ENCODE measurements around the gene ELFN1.
A peak's percentile ranks its signal among the peaks of the same experiment; 100 is the strongest.

Gene ELFN1

DNA sequence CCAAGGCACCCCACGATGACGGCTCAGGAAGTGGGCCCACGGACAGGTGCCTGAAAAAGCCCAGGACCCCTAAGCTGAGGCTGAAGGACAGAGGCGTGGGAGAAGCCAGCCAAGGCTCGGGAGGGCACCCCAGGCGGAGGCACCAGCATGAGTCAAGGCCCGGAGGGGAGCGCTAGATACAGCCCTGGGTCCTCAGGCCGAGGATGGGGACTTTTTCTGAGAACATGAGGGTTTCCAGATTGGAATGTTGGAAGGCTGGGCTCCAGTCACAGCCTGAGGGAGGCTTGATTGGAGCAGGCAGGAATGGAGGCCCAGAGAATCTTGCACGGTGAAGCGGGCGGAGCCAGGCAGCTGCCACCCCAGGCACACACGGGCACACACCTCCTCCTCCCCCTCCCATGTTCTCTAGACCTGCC, 19.0 kb upstream of the ELFN1 start:
- H3K36me3 ChIP-seq (ENCODE audit: insufficient read depth, low read length), result no peaks in the 10 kb centered on the region
- no peaks in the 10 kb centered on the region; the same call in 1 of the 2 replicates for H3K4me1 ChIP-seq (ENCODE audit: insufficient read depth, low read length)
- no peak overlapping the region for H3K4me3 ChIP-seq (ENCODE audit: low read length)
- H3K27me3 ChIP-seq (ENCODE audit: insufficient read depth, low read length), result no peaks in the 10 kb centered on the region; the same call in 1 of the 2 replicates
- WGBS, result 85% methylated on average over 13 of the region's 13 CpGs
- no peak overlapping the region for H3K27ac ChIP-seq (ENCODE audit: low read depth, low read length)
- no peak overlapping the region for H3K9ac ChIP-seq (ENCODE audit: low read depth, low read length)
- H3K9me3 ChIP-seq (ENCODE audit: insufficient read depth, low read depth, low read length), result no peaks in the 10 kb centered on the region

DNA sequence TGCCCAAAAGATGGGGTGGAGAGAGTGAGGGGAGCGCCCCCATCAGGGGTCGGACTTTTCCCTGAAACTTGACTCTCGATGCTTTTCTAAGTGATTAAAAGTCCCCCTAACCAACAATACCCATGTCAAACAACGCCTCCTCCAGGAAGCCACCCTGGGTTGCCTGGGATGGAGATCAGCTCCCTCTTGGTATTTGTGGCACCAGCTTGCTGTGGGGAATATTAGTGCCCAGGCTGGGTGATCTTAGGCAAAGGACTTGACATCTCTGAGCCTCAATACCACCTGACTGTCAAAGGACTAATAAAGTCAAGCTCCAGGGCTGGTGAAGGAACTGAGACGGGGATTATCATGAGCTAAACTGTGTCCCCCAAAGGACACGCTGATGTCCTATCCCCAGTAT, 18.2 kb upstream of the ELFN1 start:
- no peak overlapping the region for H3K4me3 ChIP-seq (ENCODE audit: low read length)
- no peaks in the 10 kb centered on the region; the same call in 1 of the 2 replicates for H3K4me1 ChIP-seq (ENCODE audit: insufficient read depth, low read length)
- no peaks in the 10 kb centered on the region for H3K9me3 ChIP-seq (ENCODE audit: insufficient read depth, low read depth, low read length)
- H3K36me3 ChIP-seq (ENCODE audit: insufficient read depth, low read length), result no peaks in the 10 kb centered on the region
- no peak overlapping the region for H3K9ac ChIP-seq (ENCODE audit: low read depth, low read length)
- H3K27ac ChIP-seq (ENCODE audit: low read depth, low read length), result no peak overlapping the region
- no peaks in the 10 kb centered on the region; the same call in 1 of the 2 replicates for H3K27me3 ChIP-seq (ENCODE audit: insufficient read depth, low read length)
- whole genome bisulfite sequencing, result 83% methylated on average over 6 of the region's 6 CpGs

DNA sequence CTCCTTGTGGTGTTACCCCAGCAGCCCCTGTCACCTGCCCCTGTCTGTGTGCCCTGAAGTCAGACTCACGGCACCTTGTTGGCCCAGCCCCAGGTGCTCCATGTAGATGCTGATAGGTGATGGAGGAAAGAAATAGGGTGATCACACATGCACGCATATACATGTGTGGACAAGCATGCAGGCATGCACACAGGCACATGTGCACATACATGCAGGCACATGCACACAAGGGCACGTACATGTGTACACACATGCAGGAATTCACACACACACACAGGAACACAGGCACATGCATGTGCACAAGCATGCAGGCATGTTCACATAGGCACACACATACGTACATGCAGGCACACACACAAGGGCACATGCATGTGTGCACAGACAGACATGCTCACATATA, 16.6 kb upstream of the ELFN1 start:
- Histone ChIP-seq H3K27ac (ENCODE audit: low read depth, low read length) (no peak overlapping the region), H3K4me3 (ENCODE audit: low read length) (no peak overlapping the region), H3K9ac (ENCODE audit: low read depth, low read length) (no peak overlapping the region), H3K4me1 (ENCODE audit: insufficient read depth, low read length) (no peaks in the 10 kb centered on the region; the same call in 1 of the 2 replicates), H3K36me3 (ENCODE audit: insufficient read depth, low read length) (no peaks in the 10 kb centered on the region), H3K9me3 (ENCODE audit: insufficient read depth, low read depth, low read length) (no peaks in the 10 kb centered on the region), H3K27me3 (ENCODE audit: insufficient read depth, low read length) (no peaks in the 10 kb centered on the region; the same call in 1 of the 2 replicates)
- 93% methylated on average over 4 of the region's 4 CpGs for WGBS

DNA sequence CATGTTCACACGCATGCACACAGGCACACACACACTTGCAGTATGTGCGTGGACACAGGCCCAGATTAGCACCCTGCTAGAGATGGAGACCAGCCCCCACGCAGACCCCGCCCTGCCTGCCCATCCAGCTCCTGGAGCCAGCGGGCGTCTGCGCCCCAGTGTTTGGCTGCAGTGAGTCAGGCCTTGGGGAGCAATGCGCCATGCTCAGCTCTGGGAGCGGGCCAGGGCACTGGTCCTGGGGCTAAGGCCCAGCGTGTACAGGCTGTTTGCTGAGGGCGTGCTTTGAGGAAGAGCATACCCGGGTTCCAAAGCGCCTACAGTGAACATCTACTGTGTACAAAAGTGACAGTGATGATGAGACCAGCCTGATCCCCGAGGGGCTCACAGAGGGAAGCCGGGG, 16.0 kb upstream of the ELFN1 start:
- 96% methylated on average over 15 of the region's 15 CpGs for WGBS
- no peaks in the 10 kb centered on the region for H3K36me3 ChIP-seq (ENCODE audit: insufficient read depth, low read length)
- H3K9me3 ChIP-seq (ENCODE audit: insufficient read depth, low read depth, low read length), result no peaks in the 10 kb centered on the region
- H3K27me3 ChIP-seq (ENCODE audit: insufficient read depth, low read length), result no peaks in the 10 kb centered on the region
- no peaks in the 10 kb centered on the region; the same call in 1 of the 2 replicates for H3K4me1 ChIP-seq (ENCODE audit: insufficient read depth, low read length)
- H3K4me3 ChIP-seq (ENCODE audit: low read length), result no peak overlapping the region
- no peak overlapping the region for H3K9ac ChIP-seq (ENCODE audit: low read depth, low read length)
- H3K27ac ChIP-seq (ENCODE audit: low read depth, low read length), result no peak overlapping the region

DNA sequence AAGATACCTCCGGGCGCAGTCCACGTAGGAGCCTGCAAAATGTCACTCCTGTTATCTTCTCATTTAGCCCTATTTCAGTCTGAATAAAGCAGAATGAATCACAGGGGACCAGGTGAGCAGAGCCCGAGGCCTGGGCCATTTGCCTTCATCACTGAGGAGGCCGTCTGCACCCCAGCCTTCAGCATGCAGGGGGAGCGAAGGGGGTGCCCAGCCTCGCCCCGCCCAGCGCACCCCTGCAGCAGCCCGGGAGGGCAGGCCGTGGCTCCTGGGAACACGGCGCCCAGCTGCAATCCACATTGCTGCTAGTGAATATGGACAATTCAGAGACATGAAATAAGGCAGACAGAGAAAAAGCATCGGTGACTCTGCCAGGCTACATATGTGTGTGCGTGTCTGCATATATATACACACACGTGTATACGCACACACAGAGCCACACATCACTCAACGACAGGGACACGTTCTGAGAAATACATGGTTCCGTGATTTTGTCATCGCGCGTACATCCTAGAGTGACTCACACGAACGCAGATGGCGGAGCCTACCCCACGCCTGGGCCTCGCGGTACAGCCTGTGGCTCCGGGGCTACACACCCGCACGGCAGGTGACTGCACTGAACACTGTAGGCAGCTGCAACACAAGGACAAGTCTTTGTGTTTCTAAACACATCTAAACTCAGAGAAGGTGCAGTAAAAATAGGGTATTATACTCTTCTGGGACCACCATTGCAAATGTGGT, 15.2 kb upstream of the ELFN1 start:
- H3K4me3 ChIP-seq (ENCODE audit: low read length), result no peak overlapping the region
- no peaks in the 10 kb centered on the region for H3K36me3 ChIP-seq (ENCODE audit: insufficient read depth, low read length)
- no peaks in the 10 kb centered on the region for H3K9me3 ChIP-seq (ENCODE audit: insufficient read depth, low read depth, low read length)
- no peaks in the 10 kb centered on the region; the same call in 1 of the 2 replicates for H3K4me1 ChIP-seq (ENCODE audit: insufficient read depth, low read length)
- no peak overlapping the region for H3K9ac ChIP-seq (ENCODE audit: low read depth, low read length)
- 93% methylated on average over 32 of the region's 32 CpGs for WGBS
- no peaks in the 10 kb centered on the region for H3K27me3 ChIP-seq (ENCODE audit: insufficient read depth, low read length)
- no peak overlapping the region for H3K27ac ChIP-seq (ENCODE audit: low read depth, low read length)

DNA sequence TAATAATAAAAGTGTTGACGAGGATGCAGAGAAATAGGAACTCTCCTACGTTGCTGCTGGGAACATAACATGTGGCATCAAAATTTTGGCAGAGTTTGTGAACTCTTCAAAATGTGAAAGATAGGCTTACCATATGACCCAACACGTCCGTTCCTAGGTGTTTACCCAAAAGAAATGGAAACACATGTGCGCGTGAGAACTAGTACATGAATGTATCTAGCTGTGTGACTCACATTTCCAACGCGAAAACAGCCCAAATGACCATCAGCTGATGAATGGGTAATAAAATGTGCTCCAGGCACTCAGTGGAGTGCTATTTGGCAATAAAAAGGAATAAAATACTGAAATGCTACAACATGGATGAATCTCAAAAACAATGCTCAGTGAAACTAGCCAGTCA, 10.4 kb upstream of the ELFN1 start:
- no peak overlapping the region for H3K27ac ChIP-seq (ENCODE audit: low read depth, low read length)
- no peak overlapping the region for H3K9ac ChIP-seq (ENCODE audit: low read depth, low read length)
- peaks cover 31% of the 10 kb centered on the region for H3K27me3 ChIP-seq (ENCODE audit: insufficient read depth, low read length)
- no peak overlapping the region for H3K4me3 ChIP-seq (ENCODE audit: low read length)
- WGBS, result 93% methylated on average over 8 of the region's 8 CpGs
- H3K9me3 ChIP-seq (ENCODE audit: insufficient read depth, low read depth, low read length), result no peaks in the 10 kb centered on the region
- H3K4me1 ChIP-seq (ENCODE audit: insufficient read depth, low read length), result 0 out of 2 replicates have a peak, but pooled peaks cover 4% of the 10 kb centered on the region
- no peaks in the 10 kb centered on the region for H3K36me3 ChIP-seq (ENCODE audit: insufficient read depth, low read length)

DNA sequence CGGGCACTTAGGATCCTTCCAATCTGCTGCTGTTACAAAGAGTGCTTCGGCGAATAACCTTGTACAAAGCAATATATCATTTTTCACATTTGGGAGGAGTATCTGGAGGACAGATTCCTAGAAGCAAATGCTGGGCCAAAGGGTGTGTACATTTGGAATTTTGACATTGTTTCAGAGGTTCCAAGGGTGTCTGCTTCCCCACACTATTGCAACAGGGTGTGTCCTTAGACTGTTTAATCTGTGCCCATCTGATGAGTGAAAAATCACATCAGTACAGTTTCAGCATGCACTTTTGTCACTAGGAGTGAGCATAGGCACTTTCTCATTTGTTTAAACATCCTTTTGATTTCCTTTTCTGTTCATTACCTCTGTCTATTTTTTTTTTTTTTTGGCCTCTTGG, 8.6 kb upstream of the ELFN1 start:
- Histone ChIP-seq H3K4me1 (ENCODE audit: insufficient read depth, low read length) (0 out of 2 replicates have a peak, but pooled peaks cover 4% of the 10 kb centered on the region), H3K36me3 (ENCODE audit: insufficient read depth, low read length) (no peaks in the 10 kb centered on the region), H3K27ac (ENCODE audit: low read depth, low read length) (no peak overlapping the region), H3K9me3 (ENCODE audit: insufficient read depth, low read depth, low read length) (no peaks in the 10 kb centered on the region), H3K9ac (ENCODE audit: low read depth, low read length) (no peak overlapping the region), H3K4me3 (ENCODE audit: low read length) (no peak overlapping the region), H3K27me3 (ENCODE audit: insufficient read depth, low read length) (peaks cover 45% of the 10 kb centered on the region)
- 100% methylated on average over 2 of the region's 3 CpGs for WGBS

DNA sequence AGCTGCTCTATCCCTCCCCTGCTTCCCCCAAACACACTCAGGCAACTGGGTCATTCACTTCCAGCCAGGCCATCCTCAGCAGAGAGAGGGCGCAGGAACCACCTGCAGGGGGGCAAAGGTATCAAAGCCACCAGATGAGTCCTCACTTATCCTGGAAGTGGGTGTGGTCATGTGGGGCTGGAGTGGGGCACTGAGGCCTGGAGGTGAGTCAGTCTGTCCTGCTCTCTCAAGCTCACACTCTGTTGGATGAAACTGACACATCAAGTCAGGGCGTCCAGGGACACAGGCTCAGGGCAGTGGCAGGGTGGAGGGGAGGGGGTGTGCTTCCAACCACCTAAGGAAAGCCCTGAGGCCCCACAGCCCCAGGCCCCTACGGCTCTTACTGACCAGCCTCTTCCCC, 8.0 kb upstream of the ELFN1 start:
- no peak overlapping the region for H3K4me3 ChIP-seq (ENCODE audit: low read length)
- no peaks in the 10 kb centered on the region for H3K9me3 ChIP-seq (ENCODE audit: insufficient read depth, low read depth, low read length)
- no peaks in the 10 kb centered on the region for H3K36me3 ChIP-seq (ENCODE audit: insufficient read depth, low read length)
- H3K9ac ChIP-seq (ENCODE audit: low read depth, low read length), result no peak overlapping the region
- WGBS, result 81% methylated on average over 3 of the region's 3 CpGs
- H3K27ac ChIP-seq (ENCODE audit: low read depth, low read length), result no peak overlapping the region
- peaks cover 51% of the 10 kb centered on the region for H3K27me3 ChIP-seq (ENCODE audit: insufficient read depth, low read length)
- H3K4me1 ChIP-seq (ENCODE audit: insufficient read depth, low read length), result 0 out of 2 replicates have a peak, but pooled peaks cover 4% of the 10 kb centered on the region

DNA sequence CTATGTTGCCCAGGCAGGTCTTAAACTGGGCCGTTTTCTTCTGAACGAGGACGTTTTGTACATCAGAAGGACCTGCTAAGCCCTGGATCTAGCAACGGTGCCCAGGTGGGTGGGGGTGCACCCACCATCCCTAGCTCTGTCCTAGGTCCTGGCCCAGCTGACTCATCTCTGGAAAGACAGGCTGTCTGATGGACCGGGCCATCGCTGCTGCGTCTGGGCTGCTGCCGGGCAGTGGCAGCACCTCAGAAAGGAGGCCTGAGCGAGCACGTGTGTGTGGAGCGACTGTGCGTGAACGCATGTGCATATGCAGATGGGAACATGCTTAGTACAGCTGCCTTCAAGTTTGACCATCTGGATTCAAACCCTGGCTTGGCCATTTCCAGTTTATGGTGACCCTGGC, 7.3 kb upstream of the ELFN1 start:
- Histone ChIP-seq H3K4me1 (ENCODE audit: insufficient read depth, low read length) (0 out of 2 replicates have a peak, but pooled peaks cover 4% of the 10 kb centered on the region), H3K36me3 (ENCODE audit: insufficient read depth, low read length) (no peaks in the 10 kb centered on the region), H3K9me3 (ENCODE audit: insufficient read depth, low read depth, low read length) (no peaks in the 10 kb centered on the region), H3K9ac (ENCODE audit: low read depth, low read length) (no peak overlapping the region), H3K27ac (ENCODE audit: low read depth, low read length) (no peak overlapping the region), H3K27me3 (ENCODE audit: insufficient read depth, low read length) (peaks cover 58% of the 10 kb centered on the region), H3K4me3 (ENCODE audit: low read length) (no peak overlapping the region)
- 81% methylated on average over 13 of the region's 13 CpGs for WGBS

DNA sequence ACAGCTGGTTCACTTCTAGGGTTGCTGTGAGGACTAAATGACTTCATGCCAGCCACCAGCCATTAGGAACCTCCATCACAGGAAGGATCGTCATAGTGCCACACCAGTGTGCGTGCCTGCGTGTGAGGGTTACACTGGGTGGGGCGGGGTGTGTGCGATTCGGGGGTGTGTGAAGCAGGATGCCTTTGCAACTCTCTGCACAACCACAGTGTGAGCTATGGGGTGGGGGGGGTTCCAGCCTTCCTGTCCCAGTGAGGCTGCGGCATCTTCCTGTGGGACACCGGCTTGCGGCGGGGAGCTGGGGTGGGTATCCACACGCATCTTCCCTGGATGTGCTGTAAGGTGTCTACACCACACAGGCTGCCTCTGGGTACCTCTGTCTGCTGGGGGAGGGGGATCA, 6.9 kb upstream of the ELFN1 start:
- Histone ChIP-seq H3K4me1 (ENCODE audit: insufficient read depth, low read length) (peaks cover 5% of the 10 kb centered on the region; the same call in 1 of the 2 replicates), H3K27ac (ENCODE audit: low read depth, low read length) (no peak overlapping the region), H3K9me3 (ENCODE audit: insufficient read depth, low read depth, low read length) (no peaks in the 10 kb centered on the region), H3K27me3 (ENCODE audit: insufficient read depth, low read length) (peaks cover 63% of the 10 kb centered on the region), H3K36me3 (ENCODE audit: insufficient read depth, low read length) (no peaks in the 10 kb centered on the region), H3K9ac (ENCODE audit: low read depth, low read length) (no peak overlapping the region), H3K4me3 (ENCODE audit: low read length) (peak overlapping the region; percentile 61; the same call in 1 of the 2 replicates)
- WGBS, result 74% methylated on average over 11 of the region's 11 CpGs

DNA sequence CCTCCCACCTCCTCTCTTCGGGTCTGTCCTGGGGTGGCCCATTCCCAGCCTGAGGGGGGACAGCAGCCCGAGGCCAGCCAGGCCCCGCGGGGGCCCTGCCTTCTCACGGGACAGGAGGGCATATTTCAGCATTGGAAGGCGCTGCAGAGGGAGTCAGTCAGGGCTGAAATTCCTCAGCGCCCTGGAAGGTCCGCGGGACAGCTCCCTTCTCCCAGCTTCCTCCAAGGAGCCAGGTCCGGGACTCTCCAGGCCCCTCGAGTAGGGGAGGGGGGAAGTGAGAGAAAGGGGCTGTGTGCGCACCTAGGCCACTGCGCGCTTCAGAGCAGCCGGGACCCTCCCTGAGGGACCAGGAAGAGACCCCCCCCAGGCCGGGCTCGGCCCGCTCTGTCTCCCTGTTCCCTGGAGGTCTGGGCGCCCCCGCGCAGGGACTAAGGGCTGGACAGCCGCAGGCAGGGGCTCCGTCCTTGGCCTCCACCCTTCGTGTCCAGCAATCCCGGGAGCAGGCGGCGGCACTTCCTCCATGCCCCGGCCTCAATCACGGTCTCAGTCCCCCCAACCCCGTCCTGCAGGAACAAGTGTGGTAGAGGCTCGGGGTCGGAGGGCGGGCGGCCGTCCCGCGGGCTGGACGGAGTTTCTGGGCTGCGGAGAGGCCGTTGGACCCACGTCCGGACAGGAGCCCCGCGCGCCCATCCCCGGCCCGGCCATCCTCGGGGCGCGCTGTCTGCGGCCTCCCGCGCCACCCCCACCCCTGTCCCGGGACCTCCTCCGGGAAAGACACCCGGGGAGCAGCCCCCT, 6.0 kb upstream of the ELFN1 start:
- H3K27ac ChIP-seq (ENCODE audit: low read depth, low read length), result no peak overlapping the region
- 1% methylated on average over 56 of the region's 56 CpGs for WGBS
- no peaks in the 10 kb centered on the region for H3K9me3 ChIP-seq (ENCODE audit: insufficient read depth, low read depth, low read length)
- H3K4me3 ChIP-seq (ENCODE audit: low read length), result peak overlapping the region; percentile 61
- peaks cover 71% of the 10 kb centered on the region for H3K27me3 ChIP-seq (ENCODE audit: insufficient read depth, low read length)
- H3K4me1 ChIP-seq (ENCODE audit: insufficient read depth, low read length), result peaks cover 13% of the 10 kb centered on the region
- H3K9ac ChIP-seq (ENCODE audit: low read depth, low read length), result no peak overlapping the region
- H3K36me3 ChIP-seq (ENCODE audit: insufficient read depth, low read length), result no peaks in the 10 kb centered on the region

Measured in HUES64 (cell line).